Sigmoid colon (tissue), 3 donors: ENCODE results near the gene KIAA0930.
A peak's percentile ranks its signal among the peaks of the same experiment; 100 is the strongest.

Experiments
- CTCF ChIP-seq, 4 experiments: fragments of 450-650 bp in 3 of 4; fragments of 200-600 bp in 1 of 4; IDR thresholded peaks; one replicate each; pipeline ENCODE4 v1.5.1; 2016 to 2019; ENCODE audit warnings: antibody characterized with exemption in 4 of 4, mild to moderate bottlenecking in 3 of 4, moderate library complexity in 2 of 4
- POLR2A ChIP-seq, 2 donors: fragments of 450-650 bp; IDR thresholded peaks; one replicate each; pipeline ENCODE4 v1.6.1; 2016; ENCODE audit warnings: antibody characterized with exemption in 2 of 2, mild to moderate bottlenecking in 2 of 2, moderate library complexity in 2 of 2

GRCh38 chr22:45263463-45264269, 23.0 kb upstream of the KIAA0930 start:
- TF ChIP-seq CTCF (IDR thresholded peaks at IDR 0.05) (peak; percentile 46 to 81 (median 66)), POLR2A (IDR thresholded peaks at IDR 0.05) (no peak)
